Measurements from ENCODE around the gene UFSP1. TPM values are rescaled to one million over a fixed set of nuclear protein-coding genes. Genes with fewer than 3 reads are reported as not detected.
"Not testable (repeated sequence)": the region's sequence is repeated elsewhere in the genome, so short reads cannot be mapped to it uniquely, and the experiment has no call there.

Gene UFSP1
- total RNA-seq, 1 experiment from 2014 or later = 5.6 TPM

- DNase-seq (ENCODE audit: low read depth, low spot score); intact Hi-C loops (cut with micrococcal nuclease); H3K27me3 ChIP-seq (ENCODE audit: insufficient read depth, low read length); H3K27ac ChIP-seq (ENCODE audit: low read depth, low read length); H3K4me2 ChIP-seq (ENCODE audit: low read length); H3K79me2 ChIP-seq (ENCODE audit: insufficient read depth, low read length); H4K20me1 ChIP-seq (ENCODE audit: insufficient read depth); POLR2A ChIA-PET; ATAC-seq; BruUV-seq (replicated peaks); H3K9me2 ChIP-seq (ENCODE audit: insufficient read depth); RAD21 ChIA-PET (ENCODE audit: low non-redundant PET in 1 of 2, low total read pairs in 2 of 2, uncharacterized antibody in 2 of 2, unreplicated experiment in 2 of 2); H3K9ac ChIP-seq (ENCODE audit: low read length); H3K9me3 ChIP-seq (ENCODE audit: control insufficient read depth in 1 of 2, insufficient read depth in 1 of 2, low read depth in 1 of 2, low read length in 2 of 2); H3K4me1 ChIP-seq (ENCODE audit: control insufficient read depth in 1 of 2, insufficient read depth in 2 of 2, low read length in 2 of 2); H2AFZ ChIP-seq (ENCODE audit: low read depth, low read length, poor library complexity, severe bottlenecking); H3K4me3 ChIP-seq (replicated peaks in 1 of 2; ENCODE audit: low read depth in 1 of 2, low read length in 2 of 2); H3K36me3 ChIP-seq (ENCODE audit: control insufficient read depth in 1 of 2, insufficient read depth in 2 of 2, low read length in 2 of 2): not testable (repeated sequence)
- CTCF ChIA-PET = interaction anchor here (0.7 kb wide), 1 partner anchor 15 kb away, joined by 3 read pairs; the partner anchor contains the start of gene ACHE
Observed at GRCh38 chr7:100910443-100910842, 20.9 kb upstream of the UFSP1 start.

DNA sequence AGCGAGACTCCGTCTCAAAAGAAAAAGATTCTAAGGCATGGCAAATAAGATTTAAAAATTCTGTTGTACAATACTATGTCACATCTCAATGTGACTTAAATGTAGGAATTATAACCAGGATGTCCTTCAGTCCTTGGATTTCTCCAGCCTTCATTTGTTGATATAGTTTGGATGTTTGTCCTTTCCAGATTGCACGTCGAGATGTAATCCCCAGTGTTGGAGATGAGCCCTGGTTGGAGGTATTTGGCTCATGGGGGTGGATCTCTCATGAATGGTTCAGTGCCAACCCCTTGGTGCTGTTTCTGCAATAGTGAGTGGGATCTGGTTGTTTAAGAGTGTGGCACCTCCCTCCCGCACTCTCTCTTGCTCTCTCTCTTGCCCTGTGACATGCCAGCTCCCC is 19.0 kb upstream of the UFSP1 start:
- Histone ChIP-seq H3K4me2 (ENCODE audit: low read length) (no peak overlapping the region), H3K27ac (ENCODE audit: low read depth, low read length) (no peak overlapping the region), H3K36me3 (ENCODE audit: control insufficient read depth in 1 of 2, insufficient read depth in 2 of 2, low read length in 2 of 2) (no peaks in the 10 kb centered on the region), H3K9ac (ENCODE audit: low read length) (no peak overlapping the region), H3K4me3 (replicated peaks in 1 of 2; ENCODE audit: low read depth in 1 of 2, low read length in 2 of 2) (no peak overlapping the region), H3K79me2 (ENCODE audit: insufficient read depth, low read length) (no peaks in the 10 kb centered on the region), H4K20me1 (ENCODE audit: insufficient read depth) (no peaks in the 10 kb centered on the region), H2AFZ (ENCODE audit: low read depth, low read length, poor library complexity, severe bottlenecking) (no peak overlapping the region), H3K9me3 (ENCODE audit: control insufficient read depth in 1 of 2, insufficient read depth in 1 of 2, low read depth in 1 of 2, low read length in 2 of 2) (no peaks in the 10 kb centered on the region), H3K4me1 (ENCODE audit: control insufficient read depth in 1 of 2, insufficient read depth in 2 of 2, low read length in 2 of 2) (no peaks in the 10 kb centered on the region), H3K27me3 (ENCODE audit: insufficient read depth, low read length) (no peaks in the 10 kb centered on the region), H3K9me2 (ENCODE audit: insufficient read depth) (no peaks in the 10 kb centered on the region)
- TF ChIP-seq CBX3 (IDR thresholded peaks at IDR 0.05; ENCODE audit: low read depth) (no peak), SIN3A (IDR thresholded peaks at IDR 0.05; ENCODE audit: low read depth) (no peak), SRF (IDR thresholded peaks at IDR 0.05; ENCODE audit: low read depth) (no peak), FOSL1 (IDR thresholded peaks at IDR 0.05; ENCODE audit: low read depth) (no peak), ZFX (IDR thresholded peaks at IDR 0.05) (no peak), SP1 (IDR thresholded peaks at IDR 0.05; ENCODE audit: low read depth) (no peak), YY1 (IDR thresholded peaks at IDR 0.05; ENCODE audit: extremely low read depth, insufficient replicate concordance, low read depth, low read length) (no peak), ZNF274 (IDR thresholded peaks at IDR 0.05; ENCODE audit: low read depth, low read length) (no peak), TCF7L2 (IDR thresholded peaks at IDR 0.05; ENCODE audit: borderline replicate concordance, extremely low read depth, insufficient read depth, insufficient read length) (no peak), POLR2A (IDR thresholded peaks at IDR 0.05; ENCODE audit: borderline replicate concordance, extremely low read depth, insufficient read depth, insufficient read length) (no peak), EZH2phosphoT487 (IDR thresholded peaks at IDR 0.05; ENCODE audit: borderline replicate concordance) (no peak), EGR1 (IDR thresholded peaks at IDR 0.05; ENCODE audit: low read depth) (no peak), CEBPB (IDR thresholded peaks at IDR 0.05; ENCODE audit: low read depth) (no peak), JUND (IDR thresholded peaks at IDR 0.05) (no peak), ELF1 (IDR thresholded peaks at IDR 0.05; ENCODE audit: borderline replicate concordance, low read depth) (no peak), ZBTB33 (IDR thresholded peaks at IDR 0.05; ENCODE audit: extremely low read depth, insufficient replicate concordance, low read length) (no peak), RAD21 (IDR thresholded peaks at IDR 0.05; ENCODE audit: low read depth) (no peak)
- TF ChIP-seq, protein P1, sequence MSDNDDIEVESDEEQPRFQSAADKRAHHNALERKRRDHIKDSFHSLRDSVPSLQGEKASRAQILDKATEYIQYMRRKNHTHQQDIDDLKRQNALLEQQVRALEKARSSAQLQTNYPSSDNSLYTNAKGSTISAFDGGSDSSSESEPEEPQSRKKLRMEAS (IDR thresholded peaks at IDR 0.05) = no peak
- TF ChIP-seq, protein P2, sequence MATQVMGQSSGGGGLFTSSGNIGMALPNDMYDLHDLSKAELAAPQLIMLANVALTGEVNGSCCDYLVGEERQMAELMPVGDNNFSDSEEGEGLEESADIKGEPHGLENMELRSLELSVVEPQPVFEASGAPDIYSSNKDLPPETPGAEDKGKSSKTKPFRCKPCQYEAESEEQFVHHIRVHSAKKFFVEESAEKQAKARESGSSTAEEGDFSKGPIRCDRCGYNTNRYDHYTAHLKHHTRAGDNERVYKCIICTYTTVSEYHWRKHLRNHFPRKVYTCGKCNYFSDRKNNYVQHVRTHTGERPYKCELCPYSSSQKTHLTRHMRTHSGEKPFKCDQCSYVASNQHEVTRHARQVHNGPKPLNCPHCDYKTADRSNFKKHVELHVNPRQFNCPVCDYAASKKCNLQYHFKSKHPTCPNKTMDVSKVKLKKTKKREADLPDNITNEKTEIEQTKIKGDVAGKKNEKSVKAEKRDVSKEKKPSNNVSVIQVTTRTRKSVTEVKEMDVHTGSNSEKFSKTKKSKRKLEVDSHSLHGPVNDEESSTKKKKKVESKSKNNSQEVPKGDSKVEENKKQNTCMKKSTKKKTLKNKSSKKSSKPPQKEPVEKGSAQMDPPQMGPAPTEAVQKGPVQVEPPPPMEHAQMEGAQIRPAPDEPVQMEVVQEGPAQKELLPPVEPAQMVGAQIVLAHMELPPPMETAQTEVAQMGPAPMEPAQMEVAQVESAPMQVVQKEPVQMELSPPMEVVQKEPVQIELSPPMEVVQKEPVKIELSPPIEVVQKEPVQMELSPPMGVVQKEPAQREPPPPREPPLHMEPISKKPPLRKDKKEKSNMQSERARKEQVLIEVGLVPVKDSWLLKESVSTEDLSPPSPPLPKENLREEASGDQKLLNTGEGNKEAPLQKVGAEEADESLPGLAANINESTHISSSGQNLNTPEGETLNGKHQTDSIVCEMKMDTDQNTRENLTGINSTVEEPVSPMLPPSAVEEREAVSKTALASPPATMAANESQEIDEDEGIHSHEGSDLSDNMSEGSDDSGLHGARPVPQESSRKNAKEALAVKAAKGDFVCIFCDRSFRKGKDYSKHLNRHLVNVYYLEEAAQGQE (IDR thresholded peaks at IDR 0.05; ENCODE audit: low read depth) = no peak
- ChIA-PET CTCF (no interaction called here), POLR2A (no interaction called here), RAD21 (ENCODE audit: low non-redundant PET in 1 of 2, low total read pairs in 2 of 2, uncharacterized antibody in 2 of 2, unreplicated experiment in 2 of 2) (no interaction called here)
- intact Hi-C loops (cut with micrococcal nuclease) = no loop called here
- no peak for DNase-seq (ENCODE audit: low read depth, low spot score)
- no peak for ATAC-seq
- BruUV-seq (replicated peaks) = no TSS peak
